Activated gamma-delta T cell treated with Interleukin-2 at 50 U/mL for 16 hours (primary cell): ENCODE measurements around the gene KY.

Source experiments
- DNase-seq: peaks from one replicate; pipeline ENCODE4 v3.0.0-alpha.2; 2020

KY gene

DNA sequence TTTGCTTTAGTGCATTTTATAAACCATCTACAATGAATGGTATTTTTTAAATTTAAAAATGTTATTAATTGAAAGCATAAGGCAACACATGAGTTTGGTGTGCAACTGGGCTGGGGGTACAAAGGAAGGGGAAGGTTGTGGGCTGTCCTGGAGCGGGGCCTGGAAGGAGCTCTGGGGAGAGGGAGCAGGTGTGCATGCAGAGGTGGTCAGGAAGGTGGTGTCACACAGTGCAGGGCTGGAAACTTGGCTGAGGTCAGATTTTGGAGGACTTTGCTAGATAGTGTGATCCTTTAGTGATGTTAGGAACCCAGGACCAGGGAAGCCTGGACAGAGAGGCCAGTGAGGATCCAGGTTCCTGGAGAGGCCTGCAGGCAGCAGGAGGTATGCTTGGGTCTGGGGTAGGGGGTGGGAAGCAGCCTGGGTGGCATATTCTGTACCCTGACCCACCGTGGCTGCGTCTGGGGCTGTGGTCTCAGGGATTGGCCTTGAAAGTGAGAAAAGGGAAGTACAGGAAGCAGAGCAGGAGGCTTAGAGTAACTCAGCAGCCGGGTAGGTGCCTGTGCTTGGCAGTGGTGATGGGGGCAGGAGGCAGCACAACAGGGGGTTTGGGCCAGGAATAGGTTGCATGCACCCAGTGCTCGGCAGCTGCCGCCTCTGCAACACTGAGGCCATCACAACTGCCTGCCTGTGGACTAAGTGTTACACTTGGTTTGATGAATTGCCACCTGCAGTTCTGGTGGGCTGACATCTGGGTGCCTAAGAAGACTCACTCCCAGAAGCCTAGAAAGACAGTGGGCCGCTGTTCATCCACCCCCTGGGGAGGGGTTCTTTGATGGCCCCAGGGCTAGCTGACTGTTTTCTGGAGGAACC, 33.0 kb downstream of the KY start:
- DNase-seq: no peak

DNA sequence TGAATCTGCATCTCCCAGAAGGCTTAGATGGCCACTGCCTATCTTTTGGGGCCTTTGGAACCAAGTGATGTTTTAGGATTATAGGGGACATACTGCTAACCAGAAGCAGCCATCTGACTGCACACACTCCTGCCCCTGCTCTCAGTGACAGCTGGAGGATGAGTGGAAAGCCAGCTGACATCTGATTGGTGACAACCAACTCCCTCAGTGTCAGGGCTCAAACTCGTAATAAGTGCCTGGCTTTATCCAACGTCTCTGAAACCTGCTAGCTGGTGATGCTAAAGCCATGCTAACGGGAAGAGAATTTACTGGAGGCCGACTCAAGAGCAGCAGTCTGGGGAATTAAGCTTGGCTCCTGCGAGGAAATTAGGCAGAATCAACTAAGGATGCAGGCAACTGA, 35.1 kb downstream of the KY start:
- no peak for DNase-seq

DNA sequence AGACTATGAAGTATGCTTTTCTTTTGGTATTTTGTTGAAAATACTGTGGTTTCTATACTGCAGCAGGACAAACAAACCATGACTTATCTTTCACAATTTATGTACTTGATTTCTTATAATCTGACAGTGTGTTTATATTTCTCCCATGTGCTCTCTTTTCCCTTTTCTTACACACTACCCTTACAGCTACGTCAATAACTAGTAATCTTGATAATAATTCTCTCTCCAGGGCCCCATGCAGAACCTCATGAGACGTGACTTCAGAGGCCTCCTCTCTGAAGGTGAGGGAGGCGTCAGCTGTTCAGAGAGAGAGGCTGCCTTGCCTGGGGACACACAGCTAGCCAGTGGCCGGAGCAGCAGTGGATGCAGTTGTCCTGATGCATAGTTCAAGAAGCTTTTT, 35.9 kb downstream of the KY start:
- no peak for DNase-seq

DNA sequence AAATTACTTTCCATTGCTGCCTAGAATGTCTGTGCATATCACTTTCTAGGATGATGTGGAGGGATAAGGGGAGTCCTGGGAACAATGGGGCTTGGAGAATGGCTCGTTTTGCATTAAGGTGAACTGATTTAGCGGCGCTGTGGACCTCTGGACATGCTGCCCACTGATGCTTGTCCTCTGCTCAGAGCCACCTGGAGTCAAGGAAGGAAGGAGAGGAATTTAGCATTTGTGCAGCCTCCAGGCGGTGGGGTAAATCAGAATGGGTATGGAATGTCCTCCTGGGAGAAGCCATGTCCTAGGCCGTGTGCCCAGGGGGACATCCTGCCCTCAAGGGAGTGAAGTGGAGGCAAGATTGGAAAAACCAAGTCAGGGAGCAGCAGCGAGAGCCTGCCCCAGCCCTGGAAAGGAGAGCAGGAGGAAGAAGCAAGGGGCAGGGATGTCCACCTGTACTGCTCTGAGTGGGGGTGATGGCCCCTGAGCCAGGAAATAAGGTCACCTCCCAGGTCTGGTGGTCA, 37.8 kb downstream of the KY start:
- DNase-seq: no peak

DNA sequence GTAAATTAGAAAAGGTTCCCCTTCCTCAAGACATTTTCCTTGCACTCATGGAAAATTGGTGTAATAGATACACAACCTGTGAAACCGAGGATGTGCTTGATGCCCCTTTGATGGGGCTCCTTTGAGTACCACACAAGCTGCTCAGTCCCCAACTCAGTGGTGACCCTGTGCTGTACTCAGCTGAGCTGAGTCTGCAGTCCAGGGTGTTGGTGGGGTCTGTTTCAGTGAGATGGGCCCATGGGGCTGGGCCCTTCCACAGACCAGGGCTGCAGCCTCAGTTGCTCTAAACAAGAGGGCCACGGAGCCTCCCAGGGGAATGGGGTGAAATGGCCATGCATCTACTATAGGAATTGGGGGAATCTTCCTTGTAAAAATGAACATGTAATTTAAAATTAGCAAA, 39.3 kb downstream of the KY start:
- no peak for DNase-seq

DNA sequence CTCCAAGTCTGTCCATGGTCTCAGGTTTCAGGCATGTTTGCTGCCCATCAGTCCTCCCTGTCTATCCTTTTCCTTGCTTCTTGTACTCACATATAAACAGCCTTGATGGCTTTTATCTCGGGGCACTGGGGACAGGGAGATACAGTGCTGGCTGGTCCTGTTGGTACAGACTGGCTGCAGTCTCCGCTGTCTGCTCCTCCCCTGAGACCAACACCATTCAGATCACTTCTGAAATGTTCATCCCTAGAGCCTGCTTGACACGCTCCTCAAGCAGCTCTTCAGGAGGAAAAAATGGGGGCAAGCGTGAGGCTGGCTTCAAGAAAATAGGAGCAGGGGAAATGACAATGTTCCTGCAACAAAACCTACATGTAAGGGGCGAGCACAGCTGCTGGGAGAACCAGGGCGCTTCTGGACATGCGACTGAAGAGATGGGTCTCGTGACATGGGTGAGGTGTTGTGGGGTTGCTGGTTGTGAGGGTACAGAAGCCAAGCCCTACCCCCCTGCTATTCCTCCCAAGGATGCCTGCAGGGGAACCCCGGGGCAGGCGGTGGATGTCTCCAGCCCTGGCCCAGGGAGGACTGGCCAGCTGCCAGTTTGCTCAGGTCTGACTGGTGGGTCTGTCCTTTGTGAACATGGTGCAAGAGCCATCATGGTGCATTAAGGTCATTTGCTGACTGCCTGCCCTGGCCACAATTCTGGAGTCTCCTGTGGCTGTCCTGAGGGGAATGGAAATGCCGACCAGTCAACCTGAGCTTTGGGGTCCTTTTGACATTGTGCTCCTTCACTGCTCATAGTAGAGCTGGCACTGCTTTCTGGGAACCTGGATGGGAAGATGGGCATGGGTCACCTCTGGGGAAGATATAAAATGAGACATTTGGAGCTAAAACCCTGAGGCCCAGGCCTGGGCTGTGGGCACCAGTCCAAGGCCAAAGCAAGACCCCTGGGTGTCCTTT, 40.1 kb downstream of the KY start:
- no peak for DNase-seq

GRCh38 chr3:134609821-134610431, 40.9 kb downstream of the KY start:
- no peak for DNase-seq

- no peak for DNase-seq
These were observed 41.9 kb downstream of the KY start for GRCh38 chr3:134608771-134609435.

- DNase-seq: no peak
These were observed 42.6 kb downstream of the KY start for GRCh38 chr3:134608023-134608770.

DNA sequence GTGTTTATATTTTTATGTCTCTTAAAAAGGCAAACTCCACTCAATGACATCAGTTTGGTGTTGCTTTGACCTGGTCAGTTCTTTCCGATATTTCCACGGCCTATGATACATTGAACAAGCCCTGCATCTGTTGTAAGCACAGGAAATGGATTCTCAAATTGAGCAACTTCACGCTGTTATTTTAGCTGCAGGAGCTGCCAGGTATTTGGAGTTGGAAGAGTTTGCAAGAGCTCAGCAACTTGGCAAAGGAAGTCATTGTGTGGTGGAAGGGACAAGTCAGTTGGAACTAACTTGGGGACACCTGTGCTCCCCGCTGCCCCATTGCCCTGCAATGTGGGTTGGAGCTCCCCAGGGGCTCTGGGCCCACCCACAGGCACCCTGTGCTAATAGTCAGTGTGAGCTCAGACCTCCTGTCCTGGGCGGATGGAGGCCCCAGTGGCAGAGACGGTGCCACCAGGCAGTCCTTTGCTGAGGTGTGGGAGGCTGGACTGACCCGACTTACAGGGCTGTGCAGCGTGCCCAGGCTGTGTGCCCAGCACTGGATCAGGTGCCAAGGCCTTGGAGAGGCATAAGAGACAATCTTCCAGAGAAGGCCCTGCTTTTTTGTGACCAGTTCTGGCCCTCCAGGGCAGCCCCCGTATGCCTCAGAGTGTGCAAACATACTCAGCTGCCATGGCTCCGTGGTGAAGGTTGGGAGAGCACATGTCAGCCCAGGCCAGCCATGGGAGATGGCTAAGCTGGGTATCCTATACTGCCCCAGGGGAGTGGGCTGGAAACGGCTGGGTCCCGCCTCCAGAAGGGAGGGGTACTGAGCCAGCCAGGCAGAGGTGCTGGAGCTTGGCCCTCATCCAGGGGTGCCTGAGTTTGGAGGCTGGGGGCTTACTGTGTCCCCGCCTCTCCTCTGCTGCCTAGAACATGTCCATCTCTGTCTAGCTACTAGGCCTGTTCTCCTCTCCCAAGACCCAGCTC, 43.5 kb downstream of the KY start:
- no peak for DNase-seq

DNA sequence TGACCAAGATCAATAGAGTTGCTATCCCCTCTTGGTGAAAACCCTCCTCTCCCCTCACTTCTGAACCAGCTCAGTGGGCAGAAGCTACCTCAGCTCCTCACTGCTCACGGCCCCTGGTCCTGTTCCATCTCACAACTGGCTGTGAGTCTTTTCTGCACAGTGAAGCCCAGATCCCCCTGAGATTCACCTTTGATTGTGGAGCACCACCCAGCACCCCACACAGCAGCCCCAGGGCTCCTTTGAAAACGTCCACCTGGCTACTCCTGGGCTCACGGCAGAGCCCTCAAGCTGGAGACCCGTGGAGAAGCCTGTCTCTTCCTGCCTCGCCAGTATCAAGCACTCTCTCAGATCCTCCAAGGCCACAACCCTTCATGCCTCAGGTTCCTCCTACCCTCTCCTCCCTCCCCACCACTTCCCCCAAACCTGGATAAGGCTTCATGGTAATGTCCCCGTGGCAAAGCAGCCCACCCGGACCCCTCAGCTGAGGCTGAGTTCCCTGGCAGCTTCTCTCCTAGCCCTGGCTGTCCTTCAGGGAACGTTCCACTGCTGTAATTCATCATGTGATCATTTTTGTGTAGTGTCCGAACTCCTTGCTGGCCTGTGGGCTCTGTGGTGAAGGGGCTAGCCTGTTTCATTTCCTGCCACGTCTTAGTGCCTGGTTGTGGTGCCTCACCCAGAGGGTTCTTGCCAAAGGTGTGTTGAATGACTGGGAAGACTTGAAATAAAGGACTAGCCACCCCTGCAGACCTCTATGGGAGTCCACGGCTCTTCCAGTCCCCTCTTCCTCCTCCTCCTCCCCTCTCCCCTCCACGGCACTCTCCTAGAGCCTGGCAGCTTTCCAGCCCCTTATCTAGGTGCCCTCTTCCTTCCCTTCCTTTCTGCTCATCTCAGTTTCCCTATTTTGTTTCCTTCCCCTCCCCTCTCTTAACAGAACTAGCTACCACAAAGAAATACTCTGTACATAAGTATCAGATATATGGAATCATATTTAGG, 44.5 kb downstream of the KY start:
- no peak for DNase-seq

DNA sequence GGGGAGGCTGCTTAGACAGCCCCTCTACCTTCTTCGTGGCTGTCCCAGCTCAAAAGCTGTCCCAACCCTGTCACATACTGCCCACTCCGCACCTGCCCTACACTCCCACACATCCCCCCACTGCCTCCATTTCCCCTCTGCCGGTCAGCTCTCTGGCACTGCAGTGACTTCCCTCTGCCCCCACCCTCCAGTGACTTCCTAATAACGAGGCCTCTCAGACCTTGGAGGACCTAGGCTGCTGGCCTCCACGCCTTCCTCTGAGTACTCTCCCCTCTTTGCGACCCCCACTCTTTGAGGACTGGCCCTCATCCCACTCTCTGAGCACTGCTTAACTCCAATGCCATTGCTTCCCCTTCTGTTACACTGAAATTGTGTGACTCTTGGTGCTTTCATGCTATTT, 45.3 kb downstream of the KY start:
- no peak for DNase-seq

- no peak for DNase-seq
These were observed 46.9 kb downstream of the KY start for GRCh38 chr3:134603956-134604355.

DNA sequence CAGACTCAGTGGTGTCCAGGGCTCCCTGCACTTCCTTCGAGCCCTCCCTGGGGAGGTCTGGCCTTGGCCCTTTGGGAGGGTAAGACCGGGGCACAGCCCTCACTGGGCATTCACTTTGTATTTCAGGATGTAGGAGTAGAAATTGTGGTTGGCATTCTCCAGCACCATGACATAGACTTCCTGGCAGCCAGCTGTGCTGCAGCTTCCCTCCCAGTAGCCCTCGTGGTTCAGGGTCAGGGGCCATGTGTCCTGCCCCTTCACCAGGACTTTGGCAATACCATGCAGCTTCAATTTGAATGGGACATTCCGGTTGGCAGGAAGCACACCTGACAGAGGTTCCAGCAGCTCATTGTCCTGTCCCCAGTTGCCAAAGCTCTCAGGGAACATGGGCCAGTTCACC, 47.3 kb downstream of the KY start:
- DNase-seq: no peak

- DNase-seq: no peak
These were observed 48.4 kb downstream of the KY start for GRCh38 chr3:134602440-134602814.

- no peak for DNase-seq
These were observed 49.0 kb downstream of the KY start for GRCh38 chr3:134601539-134602439.

DNA sequence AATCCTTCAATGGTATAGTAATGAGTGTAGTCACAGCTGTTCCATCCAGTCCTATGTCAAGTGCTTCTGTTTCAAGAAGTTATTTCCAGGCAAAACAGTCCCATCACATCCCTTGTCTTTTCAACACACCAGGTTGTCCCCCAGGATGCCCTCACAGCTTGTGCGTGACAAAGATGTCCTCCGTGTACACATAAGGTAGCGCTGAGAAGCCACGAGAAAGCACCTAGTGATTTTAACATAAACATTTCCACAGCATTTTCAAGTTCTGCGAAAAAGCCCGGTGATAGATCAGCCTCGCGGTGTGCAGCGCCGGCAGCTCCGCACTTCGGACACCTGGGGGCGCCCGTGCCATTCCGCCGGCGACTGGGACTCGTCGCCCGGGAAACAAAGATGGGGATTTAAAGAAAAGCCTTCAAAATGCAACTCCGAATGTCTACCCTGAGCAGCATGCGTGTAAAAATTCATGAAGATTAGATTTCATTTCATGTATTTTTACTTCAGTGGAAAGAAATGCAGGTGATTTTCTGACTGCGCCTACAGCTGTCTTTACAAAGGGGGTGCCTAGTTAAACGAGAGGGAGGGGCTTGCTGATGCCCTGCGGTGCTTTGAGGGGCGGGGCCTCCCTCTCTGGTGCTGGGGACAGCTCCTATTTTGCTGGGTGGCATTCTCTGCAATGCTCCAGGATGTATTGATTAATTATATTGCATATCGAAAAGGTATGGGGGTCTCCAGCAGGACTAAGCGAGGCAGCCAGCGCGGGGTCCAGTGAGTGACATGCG, 49.9 kb downstream of the KY start:
- DNase-seq: peak; percentile 41

DNA sequence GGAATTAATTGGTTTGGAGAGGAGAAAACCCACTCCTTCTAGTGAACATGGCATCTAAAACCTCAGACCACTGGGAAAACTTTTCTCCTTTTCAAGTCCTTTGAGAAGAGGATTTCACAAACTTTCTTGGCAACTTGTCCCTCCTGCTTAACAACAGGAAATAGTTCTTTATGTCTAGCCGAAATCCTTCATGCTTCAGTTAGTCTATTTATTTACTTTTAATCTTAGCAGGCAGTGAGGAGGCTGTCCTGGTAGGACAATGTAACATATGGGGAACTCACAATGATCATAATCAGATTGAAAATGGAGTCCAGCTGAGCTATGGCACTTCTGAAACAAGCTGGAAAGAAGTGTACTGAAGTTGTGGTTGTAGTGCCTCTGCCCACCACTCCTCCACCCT, 50.6 kb downstream of the KY start:
- no peak for DNase-seq
